Pons (tissue), 1 donor: ENCODE data around the gene ULK2.

Experiments
- DNase-seq: peaks from one replicate; pipeline ENCODE4 v3.0.0-alpha.2; 2016; ENCODE audit warnings: low spot score

The ULK2 gene

DNA sequence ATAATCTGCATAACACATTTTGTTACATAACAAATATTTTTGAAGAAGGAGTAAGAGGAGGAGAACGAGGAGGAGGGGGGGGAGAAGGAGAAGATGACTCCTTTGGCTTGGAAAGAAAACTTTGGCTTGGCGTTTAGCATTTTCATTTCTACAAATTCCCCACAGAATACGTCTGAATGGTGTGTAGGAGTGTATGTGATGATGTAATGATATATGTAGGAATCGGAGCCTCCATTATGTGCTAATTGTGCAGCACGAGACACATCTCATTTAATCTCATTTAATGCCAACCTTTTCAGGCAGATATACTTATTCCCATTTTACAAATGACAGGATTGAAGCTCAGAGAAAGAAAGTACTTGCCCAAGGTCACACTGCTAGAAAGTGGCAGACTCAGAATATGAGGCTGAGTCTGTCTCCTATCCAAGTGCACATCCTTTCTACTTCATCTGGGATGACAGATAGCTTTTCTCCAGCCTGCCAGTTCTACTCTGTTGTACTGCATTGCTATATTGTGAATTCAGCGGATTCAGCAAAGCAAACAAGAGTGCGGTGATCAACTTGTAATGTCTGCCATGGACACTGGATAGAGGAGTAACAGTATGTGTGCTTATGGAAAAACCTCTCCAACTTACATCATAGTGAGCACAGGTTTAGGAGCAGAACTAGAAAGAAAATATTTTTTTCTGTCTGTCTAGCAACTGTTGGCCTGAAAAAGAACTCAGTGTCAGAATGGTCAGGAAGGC is 140.9 kb downstream of the ULK2 start:
- no peak for DNase-seq

DNA sequence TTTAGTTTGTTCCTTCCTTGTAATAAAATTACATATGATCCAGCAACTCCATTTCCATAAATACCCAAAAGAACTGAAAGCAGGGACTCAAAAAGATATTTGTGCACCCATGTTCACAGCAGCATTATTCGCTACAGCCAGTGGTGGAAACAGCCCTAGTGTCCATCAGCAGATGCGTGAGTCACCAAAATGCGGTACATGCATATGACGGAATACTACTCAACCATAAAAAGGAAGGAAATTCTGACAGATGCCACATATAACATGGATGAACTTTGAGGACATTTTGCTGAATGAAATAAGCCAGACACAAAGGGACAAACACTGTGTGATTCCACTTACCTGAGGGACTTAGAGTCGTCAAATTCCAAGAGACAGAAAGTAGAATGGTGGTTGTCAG is 142.2 kb downstream of the ULK2 start:
- no peak for DNase-seq

DNA sequence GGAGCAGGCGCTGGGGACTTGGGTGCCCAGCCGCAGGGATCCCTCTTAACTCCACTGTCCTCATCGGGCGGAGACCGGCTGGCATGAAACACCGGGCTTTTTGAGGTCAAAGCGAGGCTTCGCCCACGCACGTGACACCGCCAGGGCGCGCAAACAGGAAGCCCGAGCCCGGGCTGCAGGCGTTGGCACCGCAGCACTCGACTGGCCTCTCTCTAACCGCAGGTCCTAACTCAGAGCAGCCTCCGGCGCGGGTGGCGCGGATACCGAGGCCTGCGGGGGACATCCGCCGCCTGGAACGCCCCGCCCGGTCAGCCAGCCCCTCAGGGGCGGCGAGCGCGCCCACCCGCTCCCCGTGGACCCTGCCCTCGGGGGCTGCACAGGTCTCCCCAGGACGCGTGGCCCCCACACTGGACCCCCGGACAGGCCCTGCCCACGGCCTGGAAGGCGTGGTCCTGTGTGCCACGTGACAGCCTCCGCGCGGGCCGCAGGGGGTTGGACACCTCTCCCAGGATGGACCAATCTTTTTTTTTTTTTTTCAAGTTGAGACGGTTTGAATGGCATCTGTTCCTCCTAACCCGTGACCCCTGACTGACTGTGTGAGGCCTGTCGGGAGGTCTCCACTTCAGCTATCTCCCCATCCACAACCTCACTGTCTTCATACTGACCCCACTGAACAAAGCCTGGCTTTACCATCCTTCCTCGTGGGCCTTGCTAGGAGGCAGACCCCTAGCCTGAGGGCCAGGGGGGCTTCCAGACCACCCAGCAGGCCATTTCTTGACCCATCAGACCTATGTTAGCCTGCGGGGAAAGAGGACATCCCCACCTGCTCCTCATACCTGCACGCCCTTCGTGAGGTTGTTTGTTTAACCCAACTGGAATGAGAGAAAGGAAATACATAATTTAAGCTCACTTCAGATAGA is 143.0 kb downstream of the ULK2 start:
- DNase-seq, result peak; percentile 43

DNA sequence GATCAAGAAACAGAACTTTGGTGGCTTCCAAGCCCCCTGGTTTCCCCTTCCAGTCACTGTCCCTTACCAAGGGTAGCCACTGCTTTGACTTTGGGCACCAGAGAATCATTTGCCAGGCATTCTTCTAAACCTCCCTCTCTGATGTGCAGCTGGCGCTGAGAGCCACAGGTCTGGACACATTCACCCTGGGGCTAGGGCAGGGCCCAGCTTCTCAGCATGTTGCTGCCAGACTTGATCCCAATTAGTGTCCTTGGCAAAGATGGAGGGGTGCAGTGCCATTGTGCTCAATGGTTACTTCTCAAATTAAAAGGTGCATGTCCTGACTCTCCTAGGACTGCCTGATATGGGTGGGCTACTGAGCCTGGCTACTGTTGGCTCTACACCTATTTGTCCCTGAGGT is 143.8 kb downstream of the ULK2 start:
- no peak for DNase-seq
